Measurements from ENCODE around the gene NXPH4. TPM values are rescaled to one million over a fixed set of nuclear protein-coding genes. Genes with fewer than 3 reads are reported as not detected.

The NXPH4 gene
- total RNA-seq, 4 donors from 2014 or later, result 18.4 to 21.3 (median 19.9) TPM

- intact Hi-C loops (cut with DNase I; ENCODE audit: low total_unique reads), result no loop called here
- H3K4me3 ChIP-seq (ENCODE audit: low read depth, poor library complexity, severe bottlenecking), result no peak overlapping the region
- no peak for DNase-seq (ENCODE audit: low spot score in 2 of 2)
- 68 to 69% methylated on average over 9 of the region's 9 CpGs for WGBS, 2 donors
- TF ChIP-seq POLR2A (IDR thresholded peaks at IDR 0.05) (no peak), CTCF (IDR thresholded peaks at IDR 0.05) (no peak)
Observed at GRCh38 chr12:57176139-57176477, 40.5 kb upstream of the NXPH4 start.

GRCh38 chr12:57176846-57177245, 39.7 kb upstream of the NXPH4 start:
- TF ChIP-seq CTCF (IDR thresholded peaks at IDR 0.05), result no peak
- no peak for TF ChIP-seq POLR2A (IDR thresholded peaks at IDR 0.05)
- H3K4me3 ChIP-seq (ENCODE audit: low read depth, poor library complexity, severe bottlenecking), result no peak overlapping the region
- no peak for DNase-seq (ENCODE audit: low spot score in 2 of 2)
- intact Hi-C loops (cut with DNase I; ENCODE audit: low total_unique reads), result no loop called here
- 56 to 63% methylated on average over 9 of the region's 9 CpGs for WGBS, 2 donors

GRCh38 chr12:57177354-57177753, 39.2 kb upstream of the NXPH4 start:
- no peak overlapping the region for H3K4me3 ChIP-seq (ENCODE audit: low read depth, poor library complexity, severe bottlenecking)
- TF ChIP-seq POLR2A (IDR thresholded peaks at IDR 0.05) (no peak), CTCF (IDR thresholded peaks at IDR 0.05) (no peak)
- intact Hi-C loops (cut with DNase I; ENCODE audit: low total_unique reads), result no loop called here
- DNase-seq (ENCODE audit: low spot score in 2 of 2), result no peak
- WGBS, 2 donors, result 86 to 88% methylated on average over 15 to 16 of the region's 16 CpGs

- DNase-seq (ENCODE audit: low spot score in 2 of 2), result no peak
- intact Hi-C loops (cut with DNase I; ENCODE audit: low total_unique reads), result no loop called here
- TF ChIP-seq CTCF (IDR thresholded peaks at IDR 0.05), result no peak
- no peak for TF ChIP-seq POLR2A (IDR thresholded peaks at IDR 0.05)
- H3K4me3 ChIP-seq (ENCODE audit: low read depth, poor library complexity, severe bottlenecking), result no peak overlapping the region
- WGBS, 2 donors, result 85 to 94% methylated on average over 14 of the region's 14 CpGs
Observed at GRCh38 chr12:57178213-57178612, 38.4 kb upstream of the NXPH4 start.

- WGBS, 2 donors, result 86 to 90% methylated on average over 26 to 27 of the region's 27 CpGs
- DNase-seq (ENCODE audit: low spot score in 2 of 2), result no peak
- H3K4me3 ChIP-seq (ENCODE audit: low read depth, poor library complexity, severe bottlenecking), result no peak overlapping the region
- intact Hi-C loops (cut with DNase I; ENCODE audit: low total_unique reads), result loop anchor here (10.0 kb wide), 1 partner anchor 175 kb away; the partner anchor contains the start of gene ZBTB39
- TF ChIP-seq CTCF (IDR thresholded peaks at IDR 0.05) (no peak), POLR2A (IDR thresholded peaks at IDR 0.05) (no peak)
Observed at GRCh38 chr12:57179331-57180086, 37.1 kb upstream of the NXPH4 start.
